BJ (cell line): ENCODE data around the gene WWOX. TPM values are rescaled to one million over a fixed set of nuclear protein-coding genes. Genes with fewer than 3 reads are reported as not detected.

ENCODE experiments used
- CTCF ChIA-PET: fragments of 350-600 bp; formaldehyde crosslinking; extraction: SDS; loops from one replicate; lab custom pipeline; 2021; ENCODE audit warnings: antibody characterized with exemption, inconsistent platforms; lab: Yijun Ruan, JAX
- POLR2A ChIA-PET: fragments of 300-600 bp; sonication (Branson Sonifier 250); formaldehyde crosslinking; extraction: SDS; loops from one replicate; lab custom pipeline; 2021; ENCODE audit warnings: antibody characterized with exemption; lab: Charles Lee
- DNase-seq: peaks from one replicate; pipeline ENCODE4 v3.0.0-alpha.2; 2011; ENCODE audit warnings: low read depth
- H3K27me3 ChIP-seq: 2 replicates; pipeline ENCODE4 v1.6.0; 2011; ENCODE audit warnings: low read length; ENCODE audit not compliant: control insufficient read depth, insufficient read depth
- H3K36me3 ChIP-seq: 2 replicates; pipeline ENCODE4 v1.5.1; 2011; ENCODE audit warnings: low read length; ENCODE audit not compliant: control insufficient read depth, insufficient read depth
- H3K4me3 ChIP-seq: 2 replicates; pipeline ENCODE4 v1.5.1; 2011; ENCODE audit warnings: low read depth, mild to moderate bottlenecking, control low read depth, low read length
- CTCF ChIP-seq: IDR thresholded peaks from 2 replicates; pipeline ENCODE4 v1.5.1; 2011; ENCODE audit warnings: low read depth, mild to moderate bottlenecking, control low read depth, inconsistent platforms, low read length, moderate library complexity; ENCODE audit not compliant: insufficient read depth
- polyA plus RNA-seq: library from polyadenylated mRNA; depleted of rRNA; stranded (reverse); fragments of >200 nt; gene quantifications from 2 replicates; pipeline ENCODE4 v1.2.3, GENCODE V29; 2011

WWOX gene
- polyA plus RNA-seq, 1 experiment, result 3.1 TPM

- POLR2A ChIA-PET, result no interaction called here
- no peak overlapping the region for H3K4me3 ChIP-seq
- CTCF ChIA-PET, result no interaction called here
These were observed 38.6 kb upstream of the WWOX start for GRCh38 chr16:78060809-78061208.

GRCh38 chr16:78065319-78065718 is 34.1 kb upstream of the WWOX start:
- POLR2A ChIA-PET, result no interaction called here
- H3K4me3 ChIP-seq, result no peak overlapping the region
- CTCF ChIA-PET, result no interaction called here

More at GRCh38 chr16:78060809-78061208, 38.6 kb upstream of the WWOX start:
- TF ChIP-seq CTCF, result no peak
- Histone ChIP-seq H3K27me3 (no peaks in the 10 kb centered on the region), H3K36me3 (no peaks in the 10 kb centered on the region)
- DNase-seq, result no peak

GRCh38 chr16:78069913-78070312 is 29.5 kb upstream of the WWOX start:
- POLR2A ChIA-PET, result no interaction called here

More at GRCh38 chr16:78065319-78065718, 34.1 kb upstream of the WWOX start:
- no peak for TF ChIP-seq CTCF
- no peaks in the 10 kb centered on the region for H3K36me3 ChIP-seq
- DNase-seq, result no peak
- H3K27me3 ChIP-seq, result no peaks in the 10 kb centered on the region

GRCh38 chr16:78072275-78072674 is 27.2 kb upstream of the WWOX start:
- DNase-seq, result no peak
- CTCF ChIA-PET, result no interaction called here
- Histone ChIP-seq H3K4me3 (no peak overlapping the region), H3K27me3 (no peaks in the 10 kb centered on the region), H3K36me3 (no peaks in the 10 kb centered on the region)
- POLR2A ChIA-PET, result no interaction called here
- no peak for TF ChIP-seq CTCF

More at GRCh38 chr16:78069913-78070312, 29.5 kb upstream of the WWOX start:
- DNase-seq, result no peak
- no peaks in the 10 kb centered on the region for H3K27me3 ChIP-seq
- CTCF ChIA-PET, result no interaction called here
- TF ChIP-seq CTCF, result no peak
- no peaks in the 10 kb centered on the region for H3K36me3 ChIP-seq
- H3K4me3 ChIP-seq, result no peak overlapping the region

- Histone ChIP-seq H3K27me3 (no peaks in the 10 kb centered on the region), H3K4me3 (no peak overlapping the region), H3K36me3 (no peaks in the 10 kb centered on the region)
- ChIA-PET CTCF (interaction anchor here (1.0 kb wide), 1 partner anchor 433 kb away, joined by 3 read pairs; no protein-coding TSS in a partner anchor), POLR2A (no interaction called here)
- no peak for DNase-seq
- TF ChIP-seq CTCF, result no peak
These were observed 23.7 kb upstream of the WWOX start for GRCh38 chr16:78075800-78076199.
